HepG2 (cell line): ENCODE data around the gene FAM32A. TPM values are rescaled to one million over a fixed set of nuclear protein-coding genes. Genes with fewer than 3 reads are reported as not detected.
A peak's percentile ranks its signal among the peaks of the same experiment; 100 is the strongest.

ENCODE experiments used
- CEBPG ChIP-seq: IDR thresholded peaks from 2 replicates; pipeline ENCODE4 v1.6.1; 2016
- ELF1 ChIP-seq: sonication (generic); formaldehyde crosslinking; IDR thresholded peaks from 2 replicates; pipeline ENCODE4 v1.4.0; 2020; ENCODE audit warnings: missing genetic modification reagents
- FOXC1 ChIP-seq: sonication (generic); formaldehyde crosslinking; IDR thresholded peaks from 2 replicates; pipeline ENCODE4 v1.8.0; 2022; ENCODE audit warnings: mild to moderate bottlenecking, missing genetic modification reagents, borderline replicate concordance
- HDAC1 ChIP-seq: sonication (generic); formaldehyde crosslinking; IDR thresholded peaks from 2 replicates; pipeline ENCODE4 v1.5.1; 2020; ENCODE audit warnings: mild to moderate bottlenecking, missing genetic modification reagents
- HHEX ChIP-seq: IDR thresholded peaks from 2 replicates; pipeline ENCODE4 v1.6.1; 2016; ENCODE audit warnings: control low read depth
- HNRNPLL ChIP-seq: fragments of 200-400 bp; formaldehyde crosslinking; IDR thresholded peaks from 2 replicates; pipeline ENCODE4 v1.6.1; 2017; ENCODE audit warnings: mild to moderate bottlenecking, low read depth, low read length; ENCODE audit not compliant: poor library complexity, severe bottlenecking
- HOXA3 ChIP-seq: sonication (generic); formaldehyde crosslinking; IDR thresholded peaks from 2 replicates; pipeline ENCODE4 v1.5.0; 2020; ENCODE audit warnings: missing genetic modification reagents
- LCORL ChIP-seq, 2 experiments: fragments of 450-650 bp in 1 of 2; sonication (generic) in 1 of 2; formaldehyde crosslinking in 1 of 2; IDR thresholded peaks; 2 replicates each; pipeline versions ENCODE4 v1.5.0 to v1.6.1; 2017 to 2020; ENCODE audit warnings: antibody characterized with exemption in 1 of 2, missing genetic modification reagents in 1 of 2
- MIER3 ChIP-seq: IDR thresholded peaks from 2 replicates; pipeline ENCODE4 v1.6.1; 2016; ENCODE audit warnings: missing compliant biosample characterization, borderline replicate concordance
- NFIC ChIP-seq: IDR thresholded peaks from 2 replicates; pipeline ENCODE4 v1.6.1; 2012; ENCODE audit warnings: mild to moderate bottlenecking, low read length, inconsistent platforms
- NRL ChIP-seq: sonication (generic); formaldehyde crosslinking; IDR thresholded peaks from 2 replicates; pipeline ENCODE4 v1.5.0; 2020; ENCODE audit warnings: missing genetic modification reagents, mild to moderate bottlenecking, moderate library complexity, borderline replicate concordance
- POLR2A ChIP-seq, 2 experiments: IDR thresholded peaks; 2 replicates each; pipeline ENCODE4 v1.6.1; 2011; ENCODE audit warnings: low read depth in 2 of 2, low read length in 2 of 2, mild to moderate bottlenecking in 1 of 2, moderate library complexity in 1 of 2; ENCODE audit not compliant: insufficient read depth in 1 of 2
- RERE ChIP-seq: IDR thresholded peaks from 2 replicates; pipeline ENCODE4 v1.6.1; 2016; ENCODE audit warnings: low read depth, missing genetic modification reagents, missing compliant biosample characterization
- SMC3 ChIP-seq: IDR thresholded peaks from 2 replicates; pipeline ENCODE4 v1.6.1; 2011; ENCODE audit warnings: low read length, improper control_type of control experiment
- TARDBP ChIP-seq: sonication (generic); formaldehyde crosslinking; IDR thresholded peaks from 2 replicates; pipeline ENCODE4 v1.8.0; 2022; ENCODE audit warnings: mild to moderate bottlenecking, missing genetic modification reagents
- THAP11 ChIP-seq: IDR thresholded peaks from 2 replicates; pipeline ENCODE4 v1.6.1; 2016; ENCODE audit warnings: missing biosample characterization, missing genetic modification reagents
- ZBTB38 ChIP-seq: sonication (generic); formaldehyde crosslinking; IDR thresholded peaks from 2 replicates; pipeline ENCODE4 v1.5.1; 2020; ENCODE audit warnings: mild to moderate bottlenecking, missing genetic modification reagents
- ZMYM2 ChIP-seq: sonication (generic); formaldehyde crosslinking; IDR thresholded peaks from 2 replicates; pipeline ENCODE4 v1.8.0; 2022; ENCODE audit warnings: mild to moderate bottlenecking, missing genetic modification reagents
- ZNF18 ChIP-seq: sonication (generic); formaldehyde crosslinking; IDR thresholded peaks from 2 replicates; pipeline ENCODE4 v1.8.0; 2022; ENCODE audit warnings: mild to moderate bottlenecking, missing genetic modification reagents; ENCODE audit not compliant: insufficient replicate concordance
- ZNF180 ChIP-seq: sonication (generic); formaldehyde crosslinking; IDR thresholded peaks from 2 replicates; pipeline ENCODE4 v1.4.0; 2020; ENCODE audit warnings: low read depth, missing genetic modification reagents, borderline replicate concordance
- ZNF20 ChIP-seq: sonication (generic); formaldehyde crosslinking; IDR thresholded peaks from 2 replicates; pipeline ENCODE4 v1.4.0; 2020; ENCODE audit warnings: mild to moderate bottlenecking, moderate library complexity, missing genetic modification reagents
- ZNF263 ChIP-seq: sonication (generic); formaldehyde crosslinking; IDR thresholded peaks from 2 replicates; pipeline ENCODE4 v1.4.0; 2020; ENCODE audit warnings: missing genetic modification reagents
- ZNF354B ChIP-seq: sonication (generic); formaldehyde crosslinking; IDR thresholded peaks from 2 replicates; pipeline ENCODE4 v1.8.0; 2022; ENCODE audit warnings: mild to moderate bottlenecking, missing genetic modification reagents
- ZNF460 ChIP-seq: sonication (generic); formaldehyde crosslinking; IDR thresholded peaks from 2 replicates; pipeline ENCODE4 v1.5.1; 2020; ENCODE audit warnings: missing genetic modification reagents, mild to moderate bottlenecking, borderline replicate concordance
- ZNF674 ChIP-seq: sonication (generic); formaldehyde crosslinking; IDR thresholded peaks from 2 replicates; pipeline ENCODE4 v1.5.0; 2020; ENCODE audit warnings: low read depth, mild to moderate bottlenecking, missing genetic modification reagents
- ZNF839 ChIP-seq: sonication (generic); formaldehyde crosslinking; IDR thresholded peaks from 2 replicates; pipeline ENCODE4 v1.4.0; 2020; ENCODE audit warnings: missing genetic modification reagents, mild to moderate bottlenecking, borderline replicate concordance
- polyA plus RNA-seq, 8 experiments: library from polyadenylated mRNA; depleted of rRNA in 3 of 8; stranded (reverse) in 7 of 8; unstranded in 1 of 8; fragments of >200 nt; fragmentation: Illumina TruSeq in 4 of 8; extraction: Trizol in 4 of 8; gene quantifications; 2 replicates each; pipeline versions ENCODE4 v1.2.1 to v1.2.3, GENCODE V29; 2011 to 2016; ENCODE audit warnings: low read depth in 4 of 8, missing spikeins in 1 of 8, mixed read lengths in 1 of 8; ENCODE audit not compliant: insufficient read depth in 1 of 8
- total RNA-seq, 5 experiments: library from RNA; depleted of rRNA; stranded (reverse); fragments of >200 nt; fragmentation: Illumina TruSeq; extraction: Trizol; gene quantifications; 2 replicates each; pipeline ENCODE4 v1.2.3, GENCODE V29; 2016; ENCODE audit warnings: low read depth in 1 of 5

Gene FAM32A
- total and polyA plus RNA-seq, 2 of the 13 experiments (the other 11 are each of a cell fraction or from before 2014, with no cell fraction given): 85.8 to 86.2 TPM

- no peak for TF ChIP-seq ZNF460 (CRISPR knock-in tag)
- peak; percentile 98 for TF ChIP-seq ELF1 (CRISPR knock-in tag)
- TF ChIP-seq ZNF839: peak; percentile 90; the same call in 1 of the 2 replicates
- no peak for TF ChIP-seq SMC3
- TF ChIP-seq ZNF18: no peak
- peak; percentile 84 for TF ChIP-seq HOXA3 (CRISPR knock-in tag)
- no peak for TF ChIP-seq ZMYM2 (CRISPR knock-in tag)
- TF ChIP-seq ZNF674 (CRISPR knock-in tag): no peak
- TF ChIP-seq POLR2A (IDR thresholded peaks at IDR 0.05; ENCODE audit: insufficient read depth in 1 of 2, low read depth in 2 of 2, low read length in 2 of 2): peak; percentile 71
- peak; percentile 64; the same call in 1 of the 2 replicates for TF ChIP-seq TARDBP (CRISPR knock-in tag)
- no peak for TF ChIP-seq ZNF354B (CRISPR knock-in tag)
- no peak for TF ChIP-seq MIER3
- no peak; the same call in 1 of the 2 replicates for TF ChIP-seq ZBTB38 (CRISPR knock-in tag)
- no peak for TF ChIP-seq ZNF20 (CRISPR knock-in tag)
- TF ChIP-seq HDAC1 (CRISPR knock-in tag): peak; percentile 93
- no peak for TF ChIP-seq RERE (CRISPR knock-in tag)
- TF ChIP-seq HHEX (CRISPR knock-in tag): no peak
- TF ChIP-seq NFIC: no peak
- peak; percentile 59 for TF ChIP-seq HNRNPLL
- no peak for TF ChIP-seq LCORL (IDR thresholded peaks at IDR 0.05)
- TF ChIP-seq LCORL (CRISPR knock-in tag; IDR thresholded peaks at IDR 0.05): no peak
- no peak for TF ChIP-seq FOXC1 (CRISPR knock-in tag)
- no peak for TF ChIP-seq ZNF263 (CRISPR knock-in tag)
- no peak for TF ChIP-seq ZNF180 (CRISPR knock-in tag)
- peak; percentile 91 for TF ChIP-seq THAP11 (CRISPR knock-in tag)
- peak; percentile 66; the same call in 1 of the 2 replicates for TF ChIP-seq NRL (CRISPR knock-in tag)
- TF ChIP-seq CEBPG: 0 out of 2 replicates have a peak, but pooled peaks have one; percentile 52
Measured at GRCh38 chr19:16197622-16198369, 12.6 kb downstream of the FAM32A start, which contains the start of gene AP1M1 (continued).
